ENCODE results near the gene PARD3. TPM values are rescaled to one million over a fixed set of nuclear protein-coding genes. Genes with fewer than 3 reads are reported as not detected.

Gene PARD3
- total RNA-seq = 41.9 and 45.3 TPM in 2 replicates

GRCh38 chr10:34815185-34816084, at the start of gene PARD3:
Gene PARD3 (minus strand): TSS chr10:34815296. CDS start chr10:34814995, 301 bp downstream.

Data from aortic smooth muscle cell (primary cell).